Tibial nerve (tissue), 4 donors: ENCODE measurements around the gene GBP7. TPM values are rescaled to one million over a fixed set of nuclear protein-coding genes. Genes with fewer than 3 reads are reported as not detected.
"Not testable (repeated sequence)": the region's sequence is repeated elsewhere in the genome, so short reads cannot be mapped to it uniquely, and the experiment has no call there.

Experiments
- DNase-seq, 2 donors: peaks; one replicate each; pipeline ENCODE4 v3.0.0-alpha.2; 2019; ENCODE audit warnings: low spot score in 2 of 2
- H3K27ac ChIP-seq, 4 donors: fragments of 200-600 bp; sonication (generic) in 3 of 4; one replicate each; pipeline ENCODE4 v1.5.1; 2017 to 2019; ENCODE audit warnings: mild to moderate bottlenecking in 1 of 4
- H3K27me3 ChIP-seq, 2 donors: fragments of 200-600 bp; sonication (generic) in 1 of 2; one replicate each; pipeline versions ENCODE4 v1.5.1 to v1.6.0; 2017 to 2019
- H3K36me3 ChIP-seq, 3 donors: fragments of 200-600 bp; sonication (generic); one replicate each; pipeline ENCODE4 v1.5.1; 2018 to 2019
- H3K4me1 ChIP-seq, 4 donors: fragments of 200-600 bp; sonication (generic) in 3 of 4; one replicate each; pipeline ENCODE4 v1.5.1; 2017 to 2019
- H3K4me3 ChIP-seq, 4 donors: fragments of 200-600 bp; sonication (generic) in 3 of 4; one replicate each; pipeline ENCODE4 v1.5.1; 2017 to 2019; ENCODE audit warnings: mild to moderate bottlenecking in 1 of 4, moderate library complexity in 1 of 4
- H3K9me3 ChIP-seq, 4 donors: fragments of 200-600 bp; sonication (generic) in 3 of 4; one replicate each; pipeline ENCODE4 v1.5.1; 2017 to 2019
- CTCF ChIP-seq, 5 experiments: fragments of 200-600 bp in 3 of 5; fragments of 450-650 bp in 2 of 5; sonication (generic) in 3 of 5; IDR thresholded peaks; one replicate each; pipeline ENCODE4 v1.5.1; 2016 to 2019; ENCODE audit warnings: antibody characterized with exemption in 5 of 5, mild to moderate bottlenecking in 3 of 5, moderate library complexity in 2 of 5
- EP300 ChIP-seq, 2 donors: sonication (generic); formaldehyde crosslinking; IDR thresholded peaks; one replicate each; pipeline ENCODE4 v1.6.1; 2017; ENCODE audit warnings: antibody characterized with exemption in 2 of 2, mild to moderate bottlenecking in 1 of 2
- POLR2A ChIP-seq, 2 donors: fragments of 450-650 bp; IDR thresholded peaks; one replicate each; pipeline ENCODE4 v1.6.1; 2017; ENCODE audit warnings: antibody characterized with exemption in 2 of 2, mild to moderate bottlenecking in 2 of 2, moderate library complexity in 2 of 2
- WGBS, 2 donors: methylation state at CpG; one replicate each; pipeline ENCODE4 v1.1.5; 2018; 5-methylcytosine and 5-hydroxymethylcytosine counted together
- total RNA-seq, 4 donors: library from RNA; depleted of rRNA; stranded (reverse); fragments of >200 nt; gene quantifications; one replicate each; pipeline ENCODE4 v1.1.0, GENCODE V29; 2016

GBP7 gene
- total RNA-seq, 4 donors from 2014 or later = not detected

- TF ChIP-seq POLR2A (IDR thresholded peaks at IDR 0.05) = no peak
- TF ChIP-seq EP300 (IDR thresholded peaks at IDR 0.05) = no peak
- TF ChIP-seq CTCF (IDR thresholded peaks at IDR 0.05) = no peak
- Histone ChIP-seq H3K36me3 (no peaks in the 10 kb centered on the region), H3K4me1 (peaks cover 0 to 32% (median 13%) of the 10 kb centered on the region in 4 donors), H3K27ac (peak overlapping the region in 2 of 4 donors; percentile 92 to 95), H3K4me3 (no peak overlapping the region), H3K27me3 (no peaks in the 10 kb centered on the region), H3K9me3 (no peaks in the 10 kb centered on the region)
- DNase-seq = no peak
- 49 to 51% methylated on average over 4 of the region's 4 CpGs for WGBS, 2 donors
Measured at GRCh38 chr1:89129911-89130310, 45.9 kb downstream of the GBP7 start.

- not testable (repeated sequence) for H3K4me3 ChIP-seq, H3K36me3 ChIP-seq, H3K27me3 ChIP-seq, H3K9me3 ChIP-seq, DNase-seq
- Histone ChIP-seq H3K27ac (peak overlapping the region; percentile 75 to 95 (median 86)), H3K4me1 (peaks cover 0 to 49% (median 21%) of the 10 kb centered on the region in 4 donors)
- 97 to 100% methylated on average over 4 to 11 of the region's 31 CpGs for WGBS, 2 donors
Measured at GRCh38 chr1:89128003-89128458, 47.8 kb downstream of the GBP7 start.

- peak in 1 of 2 donors; percentile 13 for DNase-seq
- Histone ChIP-seq H3K4me1 (peaks cover 0 to 60% (median 21%) of the 10 kb centered on the region in 4 donors), H3K4me3 (peak overlapping the region in 1 of 4 donors; percentile 53), H3K27ac (peak overlapping the region; percentile 85 to 95 (median 90))
- H3K27me3 ChIP-seq, H3K36me3 ChIP-seq, H3K9me3 ChIP-seq: not testable (repeated sequence)
- WGBS, 2 donors = 65 to 74% methylated on average over 23 of the region's 23 CpGs
Measured at GRCh38 chr1:89126602-89127565, 48.9 kb downstream of the GBP7 start.

GRCh38 chr1:89125913-89126580, 49.8 kb downstream of the GBP7 start, which contains the start of gene GBP2:
Gene GBP2, minus strand, starts transcription at chr1:89126114. Its CDS starts 4,148 bp downstream, at chr1:89121966.
- Histone ChIP-seq H3K4me1 (peaks cover 0 to 63% (median 21%) of the 10 kb centered on the region in 4 donors), H3K27ac (peak within 1 kb of the TSS; percentile 85 to 95 (median 90)), H3K36me3 (peaks cover 0 to 7% (median 0%) of the 10 kb centered on the region in 3 donors), H3K9me3 (no peaks in the 10 kb centered on the region), H3K27me3 (no peaks in the 10 kb centered on the region), H3K4me3 (peak within 1 kb of the TSS; percentile 40 to 63 (median 58))
- peak; percentile 75 to 95 for TF ChIP-seq EP300 (IDR thresholded peaks at IDR 0.05)
- no peak for TF ChIP-seq CTCF (IDR thresholded peaks at IDR 0.05)
- TF ChIP-seq POLR2A (IDR thresholded peaks at IDR 0.05) = peak; percentile 78
- WGBS, 2 donors = 1 to 6% methylated on average over 6 of the region's 6 CpGs
- DNase-seq = no peak

- TF ChIP-seq EP300 (IDR thresholded peaks at IDR 0.05) = no peak
- TF ChIP-seq CTCF (IDR thresholded peaks at IDR 0.05) = no peak
- no peak for TF ChIP-seq POLR2A (IDR thresholded peaks at IDR 0.05)
- DNase-seq = peak in 1 of 2 donors; percentile 34
- Histone ChIP-seq H3K4me3 (peak overlapping the region; percentile 40 to 63 (median 58)), H3K27ac (peak overlapping the region; percentile 85 to 95 (median 90)), H3K9me3 (no peaks in the 10 kb centered on the region), H3K4me1 (peaks cover 0 to 59% (median 21%) of the 10 kb centered on the region in 4 donors), H3K27me3 (no peaks in the 10 kb centered on the region), H3K36me3 (peaks cover 0 to 14% (median 0%) of the 10 kb centered on the region in 3 donors)
- WGBS, 2 donors = 21 to 29% methylated on average over 3 of the region's 3 CpGs
Measured at GRCh38 chr1:89125240-89125912, 50.4 kb downstream of the GBP7 start.
